NOMO-1 treated with DMSO at 0.1 percent for 48 hours (cell line): ENCODE data around the gene YES1.
"Not testable (repeated sequence)": the region's sequence is repeated elsewhere in the genome, so short reads cannot be mapped to it uniquely, and the experiment has no call there.

ENCODE experiments used
- DNase-seq: peaks from one replicate; lab custom pipeline; 2025; ENCODE audit not compliant: unreplicated experiment; lab: John Stamatoyannopoulos, UW

Gene YES1

GRCh38 chr18:686339-687111 is 125.5 kb downstream of the YES1 start:
- no peak for DNase-seq

GRCh38 chr18:685438-685837 is 126.6 kb downstream of the YES1 start:
- no peak for DNase-seq

- DNase-seq: no peak
These were observed 128.5 kb downstream of the YES1 start for GRCh38 chr18:683531-683930.

- no peak for DNase-seq
These were observed 129.2 kb downstream of the YES1 start for GRCh38 chr18:682833-683232.

- DNase-seq: not testable (repeated sequence)
These were observed 129.6 kb downstream of the YES1 start for GRCh38 chr18:682416-682815.

- DNase-seq: no peak
These were observed 130.1 kb downstream of the YES1 start for GRCh38 chr18:681985-682384.

GRCh38 chr18:680392-680791 is 131.7 kb downstream of the YES1 start:
- DNase-seq: no peak

- DNase-seq: no peak
These were observed 132.5 kb downstream of the YES1 start for GRCh38 chr18:679516-679915.

- no peak for DNase-seq
These were observed 133.4 kb downstream of the YES1 start for GRCh38 chr18:678482-679182.

- no peak for DNase-seq
These were observed 134.1 kb downstream of the YES1 start for GRCh38 chr18:677951-678381.

- no peak for DNase-seq
These were observed 134.9 kb downstream of the YES1 start for GRCh38 chr18:677145-677544.

- DNase-seq: no peak
These were observed 135.3 kb downstream of the YES1 start for GRCh38 chr18:676736-677135.

- no peak for DNase-seq
These were observed 136.0 kb downstream of the YES1 start for GRCh38 chr18:676069-676468.

GRCh38 chr18:675307-675706 is 136.7 kb downstream of the YES1 start:
- DNase-seq: no peak

GRCh38 chr18:673769-674168 is 138.3 kb downstream of the YES1 start:
- no peak for DNase-seq

- no peak for DNase-seq
These were observed 138.7 kb downstream of the YES1 start for GRCh38 chr18:673317-673716.
